NCI-H2227 treated with DMSO at 0.1 percent for 48 hours (cell line): ENCODE results near the gene TRPC5OS.

ENCODE experiments used
- DNase-seq: peaks from one replicate; lab custom pipeline; 2025; lab: John Stamatoyannopoulos, UW

The TRPC5OS gene

GRCh38 chrX:111896148-111896547 lies 20.2 kb downstream of the TRPC5OS start:
- no peak for DNase-seq

GRCh38 chrX:111914398-111915090 lies 38.6 kb downstream of the TRPC5OS start:
- DNase-seq: no peak

- no peak for DNase-seq
Measured at GRCh38 chrX:111917591-111917990, 41.6 kb downstream of the TRPC5OS start.

- DNase-seq: no peak
Measured at GRCh38 chrX:111928456-111928855, 52.5 kb downstream of the TRPC5OS start.
